ENCODE measurements around the gene UBTD1.
A peak's percentile ranks its signal among the peaks of the same experiment; 100 is the strongest.
"Not testable (repeated sequence)": the region's sequence is repeated elsewhere in the genome, so short reads cannot be mapped to it uniquely, and the experiment has no call there.

The UBTD1 gene

DNA sequence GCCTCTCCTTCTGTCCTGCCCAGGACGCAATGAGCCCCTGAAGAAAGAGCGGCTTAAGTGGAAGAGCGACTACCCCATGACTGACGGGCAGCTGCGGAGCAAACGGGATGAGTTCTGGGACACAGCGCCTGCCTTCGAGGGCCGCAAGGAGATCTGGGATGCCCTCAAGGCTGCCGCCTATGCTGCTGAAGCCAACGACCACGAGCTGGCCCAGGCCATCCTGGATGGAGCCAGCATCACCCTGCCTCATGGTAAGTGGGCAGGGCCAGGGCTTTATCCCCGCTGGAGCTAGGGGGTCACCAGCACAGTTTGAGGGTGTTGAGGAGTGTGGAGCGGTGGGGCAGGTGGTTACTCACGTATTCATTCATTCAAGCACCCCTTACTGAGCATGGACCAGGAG lies 69.2 kb downstream of the UBTD1 start:
- no peak for DNase-seq

DNA sequence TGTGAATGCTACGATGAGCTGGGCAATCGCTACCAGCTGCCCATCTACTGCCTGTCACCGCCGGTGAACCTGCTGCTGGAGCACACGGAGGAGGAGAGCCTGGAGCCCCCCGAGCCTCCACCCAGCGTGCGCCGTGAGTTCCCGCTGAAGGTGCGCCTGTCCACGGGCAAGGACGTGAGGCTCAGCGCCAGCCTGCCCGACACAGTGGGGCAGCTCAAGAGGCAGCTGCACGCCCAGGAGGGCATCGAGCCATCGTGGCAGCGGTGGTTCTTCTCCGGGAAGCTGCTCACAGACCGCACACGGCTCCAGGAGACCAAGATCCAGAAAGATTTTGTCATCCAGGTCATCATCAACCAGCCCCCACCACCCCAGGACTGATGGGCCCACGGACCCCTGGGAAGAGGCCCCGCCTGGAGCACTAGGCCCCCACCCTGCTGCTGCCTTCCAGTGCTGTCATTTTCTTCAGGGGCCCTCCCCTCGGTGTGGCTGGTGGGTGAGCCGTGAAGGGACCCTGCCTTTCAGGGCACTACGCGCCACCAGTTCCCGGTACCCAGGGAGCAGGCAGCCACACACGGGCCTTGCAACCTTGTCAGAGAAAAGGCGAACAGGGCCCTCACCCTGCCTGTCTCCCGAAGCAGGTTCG lies 71.5 kb downstream of the UBTD1 start:
- DNase-seq, result no peak

DNA sequence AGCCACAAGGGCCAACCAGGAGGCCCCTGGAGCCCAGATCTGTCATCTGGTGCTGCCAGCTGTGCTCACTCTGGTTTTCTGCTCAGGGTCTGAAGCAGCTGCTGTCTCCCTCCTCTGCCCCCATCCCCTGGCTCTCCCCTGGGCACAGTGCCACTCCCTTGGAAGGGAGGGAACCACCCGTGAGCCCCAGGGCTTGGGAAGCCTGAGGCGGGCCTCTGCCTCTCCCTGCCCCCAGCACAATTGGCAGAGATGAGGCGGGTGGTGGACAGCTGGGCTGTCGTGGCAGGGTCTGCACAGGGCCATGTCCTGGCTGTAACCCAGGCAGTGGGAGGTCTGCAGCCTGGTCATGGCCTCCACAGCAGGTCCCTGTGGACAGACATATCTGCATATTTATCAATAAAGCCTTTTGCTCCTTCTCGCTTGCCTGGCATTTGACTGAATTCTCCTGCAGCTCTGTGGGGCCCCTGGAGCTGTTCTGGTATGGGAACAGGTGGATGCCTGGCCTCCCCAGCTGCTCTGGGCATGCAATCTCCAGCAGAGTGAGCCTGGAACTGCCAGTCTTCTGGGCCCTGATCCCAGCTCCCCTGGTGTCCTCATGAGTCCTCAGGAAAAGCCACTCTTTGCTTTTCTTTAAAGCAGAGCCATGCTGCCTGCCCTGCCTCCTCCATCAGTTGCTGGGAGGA lies 72.2 kb downstream of the UBTD1 start:
- DNase-seq, result no peak

DNA sequence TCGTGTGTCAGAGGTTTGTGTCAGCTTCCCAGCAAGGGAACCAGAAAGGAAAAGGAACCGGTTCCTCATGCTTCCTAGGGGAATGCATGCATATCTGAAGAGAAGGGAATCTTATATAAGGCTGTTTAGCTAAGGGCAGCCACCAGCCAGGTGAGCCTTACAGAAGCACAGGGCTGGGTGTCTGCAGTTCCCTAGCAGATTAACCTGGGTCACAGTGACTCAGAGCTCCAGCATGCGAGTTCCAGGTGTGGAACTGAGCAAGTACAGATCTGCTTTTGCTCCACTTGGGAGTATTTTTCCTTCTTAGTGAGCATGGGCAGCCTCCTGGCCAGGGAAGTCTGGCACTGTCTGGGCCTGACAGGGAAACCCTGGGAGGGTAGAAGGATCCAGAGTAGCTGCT lies 72.9 kb downstream of the UBTD1 start:
- DNase-seq, result no peak

DNA sequence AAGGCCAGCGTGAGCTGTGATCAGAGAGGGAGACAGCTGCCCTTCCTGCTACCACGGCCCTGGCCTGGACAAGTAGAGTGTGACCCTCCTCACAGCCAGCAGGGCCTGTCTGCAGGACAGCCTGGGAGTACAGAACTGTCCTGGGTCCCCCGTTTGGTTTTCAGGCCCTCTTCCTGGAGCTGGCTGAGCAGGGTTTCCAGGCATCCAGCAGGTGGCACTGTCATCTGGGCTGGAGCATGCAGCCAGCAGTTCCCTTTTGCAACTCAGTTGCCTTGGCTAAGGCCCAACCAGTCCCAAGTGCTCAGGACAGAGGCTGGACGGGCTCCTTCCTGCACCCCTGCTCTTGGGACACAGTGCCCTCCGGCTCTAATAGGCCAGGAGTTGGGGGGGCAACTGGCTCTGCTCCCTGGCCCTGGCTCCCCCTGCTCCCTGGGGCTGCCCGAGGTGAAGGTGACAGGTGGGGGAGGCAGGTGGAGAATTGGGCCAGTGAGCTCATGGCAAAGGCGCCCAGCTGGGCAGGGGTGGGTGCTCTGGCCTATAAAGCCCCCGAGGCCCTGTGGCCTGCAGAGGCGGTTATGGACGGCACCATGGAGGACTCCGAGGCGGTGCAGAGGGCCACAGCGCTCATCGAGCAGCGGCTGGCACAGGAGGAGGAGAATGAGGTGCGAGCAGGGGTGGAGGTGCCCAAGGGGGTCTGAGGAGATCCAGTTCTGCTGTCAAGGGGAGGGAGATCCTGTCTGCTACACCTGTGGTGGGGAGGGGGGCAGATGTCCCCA lies 73.7 kb downstream of the UBTD1 start, which contains the start of gene ANKRD2:
Gene ANKRD2, plus strand, starts transcription at position 566 of the 776 bp plus-strand sequence. Its CDS starts 10 bp downstream, at position 576.
- DNase-seq, result peak in 3 of 4 experiments; percentile 13 to 27 (median 16)

DNA sequence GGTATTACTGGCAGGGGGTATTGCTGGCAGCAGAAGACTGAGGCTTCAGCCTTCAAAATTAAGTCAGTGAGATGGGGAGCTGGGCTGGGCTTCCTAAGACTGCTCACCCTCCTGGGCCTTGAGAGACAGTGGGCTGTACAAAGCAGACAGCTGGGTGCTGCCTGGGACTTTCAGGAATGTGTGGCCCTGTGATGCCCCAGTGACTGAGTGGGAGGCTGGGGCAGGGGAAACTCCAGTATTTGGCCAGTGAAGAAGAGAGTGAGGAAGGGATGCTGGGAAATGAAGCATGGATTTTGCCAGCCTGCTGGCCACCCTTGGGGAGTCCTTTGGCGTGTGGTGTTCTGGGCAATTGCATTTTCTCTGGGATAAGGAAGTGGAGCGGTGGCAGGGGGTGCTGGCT lies 74.3 kb downstream of the UBTD1 start:
- no peak for DNase-seq

DNA sequence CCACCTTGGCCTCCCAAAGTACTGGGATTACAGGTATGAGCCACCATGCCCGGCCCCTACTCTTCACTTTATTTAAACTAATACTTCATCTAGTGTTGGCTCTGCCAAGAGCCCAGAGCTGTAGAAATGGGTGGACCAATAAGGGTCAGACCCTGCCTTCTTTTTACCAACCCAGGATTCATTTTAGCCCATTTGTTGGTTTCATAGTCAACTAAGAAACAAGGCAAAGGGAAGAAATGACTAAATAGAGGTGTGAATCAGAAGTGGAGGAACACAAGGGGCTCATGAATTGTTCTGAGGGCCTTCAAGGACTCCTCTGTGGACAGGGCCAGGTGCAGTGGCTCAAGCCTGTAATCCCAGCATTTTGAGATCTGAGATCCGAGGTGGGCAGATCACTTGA lies 74.9 kb downstream of the UBTD1 start:
- DNase-seq, result no peak

DNA sequence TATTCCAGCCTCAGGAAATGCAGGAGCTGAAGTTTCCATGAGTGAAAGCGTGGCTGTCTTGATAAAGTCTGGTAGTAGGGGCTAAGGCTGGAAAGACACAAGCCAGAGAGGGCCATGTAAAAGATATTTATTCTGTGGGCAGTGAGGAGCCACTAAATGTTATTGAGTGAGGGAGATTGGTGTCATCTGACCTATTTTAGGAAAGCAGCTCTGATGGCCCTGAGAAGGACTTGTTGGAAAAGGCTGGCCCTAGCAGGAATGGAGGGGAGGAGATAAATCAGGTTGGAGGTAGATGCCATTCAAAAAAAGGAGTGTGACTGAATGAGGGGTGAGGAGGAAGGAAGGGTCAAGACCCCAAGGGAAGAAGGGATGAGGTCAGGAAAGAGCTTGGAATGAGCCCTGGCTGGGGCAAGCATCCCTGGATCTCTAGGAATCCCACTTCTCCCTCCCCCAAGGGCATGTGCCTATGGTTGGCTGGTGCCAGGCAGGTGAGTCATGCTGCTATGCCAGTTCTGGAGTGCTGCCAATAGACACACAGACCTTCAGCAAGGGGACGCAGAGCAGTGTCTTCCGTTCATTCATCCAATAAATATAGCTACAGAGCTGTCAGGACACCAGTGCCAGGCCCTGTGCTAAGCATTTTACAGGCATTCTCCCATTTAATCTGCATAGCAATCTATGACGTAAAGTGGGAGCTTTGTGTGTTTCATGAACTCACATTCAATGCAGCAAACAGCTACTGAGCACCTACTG lies 75.8 kb downstream of the UBTD1 start:
- DNase-seq, result no peak

DNA sequence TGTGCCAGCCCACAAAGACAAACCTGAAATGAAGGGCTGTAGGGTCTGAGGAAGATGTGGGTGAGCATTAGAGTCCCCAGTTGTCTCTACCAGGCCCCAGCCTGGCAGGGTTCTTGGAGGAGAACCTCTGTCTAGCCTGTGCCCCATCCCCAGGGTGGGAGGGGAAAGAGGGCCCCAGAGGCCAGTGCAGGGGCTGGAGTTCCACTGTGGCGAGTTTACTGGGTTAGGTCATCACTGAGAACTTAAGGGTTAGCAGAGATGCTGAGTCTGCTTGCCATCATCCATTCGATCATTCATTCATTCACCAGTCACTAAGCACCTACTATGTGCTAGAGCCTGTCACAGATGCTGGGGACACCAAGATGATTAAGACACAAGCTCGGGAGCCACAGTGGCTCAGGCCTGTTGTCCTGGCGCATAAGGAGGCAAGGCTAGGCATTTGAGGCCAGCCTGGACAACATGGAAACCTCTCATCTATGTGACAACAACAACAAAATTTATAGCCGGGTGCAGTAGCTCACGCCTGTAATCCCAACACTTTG lies 76.5 kb downstream of the UBTD1 start:
- DNase-seq, result no peak

DNA sequence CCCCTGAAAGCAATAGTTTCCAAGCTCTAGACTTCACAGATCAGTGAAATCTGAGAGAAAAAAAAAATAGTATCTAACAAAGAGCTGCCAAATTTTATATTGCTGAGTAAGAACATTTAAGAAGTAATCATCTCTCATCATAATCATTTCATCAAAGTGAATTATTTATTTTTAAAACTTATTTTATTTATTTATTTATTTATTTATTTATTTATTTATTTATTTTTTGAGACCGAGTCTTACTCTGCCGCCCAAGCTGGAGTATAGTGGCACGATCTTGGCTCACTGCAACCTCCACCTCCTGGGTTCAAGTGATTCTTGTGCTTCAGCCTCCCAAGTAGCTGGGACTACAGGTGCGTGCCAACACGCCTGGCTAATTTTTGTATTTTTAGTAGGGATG lies 77.8 kb downstream of the UBTD1 start:
- DNase-seq, result not testable (repeated sequence)

DNA sequence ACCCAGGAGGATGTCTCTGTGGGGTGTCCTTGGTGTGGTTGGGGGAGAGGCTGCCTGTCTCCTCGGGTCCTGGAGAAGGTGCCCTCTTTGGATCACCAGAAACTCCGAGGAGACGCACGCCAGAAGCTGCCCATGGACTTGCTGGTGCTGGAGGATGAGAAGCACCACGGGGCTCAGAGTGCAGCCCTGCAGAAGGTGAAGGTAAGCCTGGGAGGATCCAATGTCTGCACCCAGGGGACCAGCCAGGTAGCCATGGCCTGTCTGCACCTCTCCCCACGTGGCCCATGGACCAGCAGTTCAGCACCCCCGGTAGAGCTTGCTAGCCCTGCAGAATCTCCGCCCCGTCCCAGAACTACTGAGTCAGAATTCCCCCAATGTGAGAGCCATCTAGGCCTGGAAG lies 79.0 kb downstream of the UBTD1 start:
- no peak for DNase-seq

DNA sequence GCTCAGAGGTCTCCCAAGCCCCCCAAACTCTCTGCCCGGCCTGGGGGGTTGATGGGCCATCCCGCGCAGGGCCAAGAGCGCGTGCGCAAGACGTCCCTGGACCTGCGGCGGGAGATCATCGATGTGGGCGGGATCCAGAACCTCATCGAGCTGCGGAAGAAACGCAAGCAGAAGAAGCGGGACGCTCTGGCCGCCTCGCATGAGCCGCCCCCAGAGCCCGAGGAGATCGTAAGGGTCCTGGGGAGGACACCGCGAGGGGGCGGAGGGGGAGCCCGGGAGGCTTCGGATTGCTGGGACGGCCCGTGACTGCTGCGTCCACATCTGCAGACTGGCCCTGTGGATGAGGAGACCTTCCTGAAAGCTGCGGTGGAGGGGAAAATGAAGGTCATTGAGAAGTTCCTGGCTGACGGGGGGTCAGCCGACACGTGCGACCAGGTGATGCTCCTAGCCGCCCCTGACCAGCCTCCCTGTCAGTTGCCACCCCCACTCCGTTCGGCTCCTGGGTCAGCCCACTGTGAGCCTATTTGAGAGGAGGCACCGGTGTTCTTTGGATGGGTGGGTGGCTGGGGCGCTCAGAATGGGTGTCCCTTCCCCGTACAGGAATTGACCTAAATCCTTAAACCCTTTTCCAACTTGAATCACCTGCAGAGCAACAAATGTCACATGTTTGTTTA lies 79.6 kb downstream of the UBTD1 start:
- DNase-seq, result no peak

DNA sequence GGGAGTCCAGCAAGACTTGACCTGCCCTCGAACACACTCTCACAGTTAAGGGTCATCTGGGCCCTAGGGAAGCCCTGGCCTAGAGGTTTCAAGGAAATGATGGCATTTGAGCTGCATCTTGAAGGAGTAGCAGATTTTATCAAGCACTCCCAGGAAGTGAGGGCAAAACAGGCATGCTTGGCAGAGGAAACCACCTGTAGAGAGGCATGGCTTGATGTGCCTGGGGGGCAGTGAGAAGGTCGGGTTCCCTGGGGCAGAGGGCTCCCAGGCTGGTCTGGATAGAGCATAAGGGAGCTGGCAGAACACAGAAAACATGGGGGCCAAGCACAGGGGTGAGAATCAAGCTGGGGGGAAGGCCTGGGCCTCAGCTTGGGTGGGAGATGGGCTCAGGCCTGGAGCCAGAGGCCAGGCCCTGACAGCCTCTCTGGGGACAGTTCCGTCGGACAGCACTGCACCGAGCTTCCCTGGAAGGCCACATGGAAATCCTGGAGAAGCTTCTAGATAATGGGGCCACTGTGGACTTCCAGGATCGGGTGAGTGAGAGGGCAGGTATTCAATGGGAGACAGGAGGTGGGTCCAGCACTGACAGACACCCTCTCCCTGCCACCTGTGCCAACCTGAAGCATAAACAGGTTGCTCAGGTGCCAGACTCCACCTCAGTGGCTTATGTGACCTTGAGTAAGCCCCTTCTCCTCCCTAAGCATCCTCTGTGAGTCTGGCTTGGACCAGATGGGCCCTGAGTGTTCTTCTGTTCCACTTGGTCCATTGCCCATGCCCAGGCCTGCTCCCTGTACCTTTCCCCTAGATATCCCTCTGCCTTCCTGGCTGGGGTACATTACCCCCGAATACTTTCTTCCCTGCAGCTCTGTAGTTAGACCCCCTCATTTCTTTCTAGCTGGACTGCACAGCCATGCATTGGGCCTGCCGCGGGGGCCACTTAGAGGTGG lies 82.0 kb downstream of the UBTD1 start:
- DNase-seq, result no peak

DNA sequence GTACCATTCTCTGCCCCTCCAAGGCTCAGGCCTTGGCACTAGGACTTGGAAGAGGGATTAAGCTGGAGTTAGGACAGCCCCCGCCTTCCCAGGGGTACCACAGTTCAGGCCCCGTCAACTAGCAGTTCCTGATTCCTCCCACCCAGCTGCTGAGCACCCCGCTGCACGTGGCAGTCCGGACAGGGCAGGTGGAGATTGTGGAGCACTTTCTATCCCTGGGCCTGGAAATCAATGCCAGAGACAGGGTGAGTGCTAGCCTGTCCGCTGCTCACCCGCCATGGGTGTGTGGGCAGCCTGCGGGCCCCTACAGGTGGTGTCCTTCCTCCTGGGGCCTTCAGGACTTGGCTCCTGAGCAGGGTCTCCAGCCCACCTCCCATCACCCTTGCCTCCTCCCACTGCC lies 83.4 kb downstream of the UBTD1 start:
- no peak for DNase-seq

DNA sequence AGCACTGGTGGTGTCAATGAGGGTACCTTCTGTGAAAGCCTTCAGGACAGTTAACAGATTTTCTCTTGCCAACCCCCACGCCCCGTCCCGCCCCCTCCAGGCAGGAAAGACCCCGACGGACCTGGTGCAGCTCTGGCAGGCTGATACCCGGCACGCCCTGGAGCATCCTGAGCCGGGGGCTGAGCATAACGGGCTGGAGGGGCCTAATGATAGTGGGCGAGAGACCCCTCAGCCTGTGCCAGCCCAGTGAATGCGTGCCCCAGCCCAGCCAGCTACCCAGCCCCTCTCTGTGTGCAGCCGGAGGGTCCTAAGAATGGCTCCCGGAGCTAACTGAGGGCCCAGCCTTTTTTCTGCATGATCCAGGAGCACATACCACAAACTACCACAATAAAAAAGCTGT lies 84.8 kb downstream of the UBTD1 start:
- no peak for DNase-seq

DNA sequence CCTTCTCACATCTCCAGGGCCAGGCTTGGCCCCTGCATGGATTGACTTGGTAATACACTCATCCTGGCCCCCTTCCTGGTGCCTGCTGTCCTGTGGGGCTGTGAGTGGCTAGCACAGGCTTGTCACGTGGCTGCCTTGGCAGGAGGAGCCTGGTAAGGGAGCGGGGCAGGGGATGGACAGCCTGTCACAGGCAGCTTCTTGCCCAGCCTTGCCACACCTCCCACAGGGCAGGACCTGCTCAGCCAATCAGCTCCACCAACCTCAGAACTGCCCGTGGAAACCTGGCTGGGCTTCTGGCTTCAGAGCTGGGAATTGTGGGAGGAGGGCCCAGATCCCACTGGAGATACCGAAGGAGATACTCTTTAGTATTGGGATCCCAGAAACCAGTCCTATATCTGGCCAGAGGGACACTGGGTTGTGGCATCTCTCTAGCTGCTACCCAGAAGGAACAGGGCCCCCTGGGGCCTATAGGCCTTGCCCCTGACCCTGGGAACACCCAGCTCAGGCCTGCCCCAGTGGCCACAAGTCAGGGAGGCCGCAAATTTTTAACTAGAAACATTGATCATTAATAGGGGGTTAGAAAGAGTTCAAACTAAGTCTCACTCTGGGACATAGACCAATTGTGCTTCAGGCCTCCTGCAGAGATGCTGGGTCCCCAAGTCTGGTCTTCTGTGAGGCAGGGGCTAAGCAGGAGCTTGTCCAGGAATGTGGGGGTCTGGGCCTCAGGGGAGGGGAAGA lies 85.5 kb downstream of the UBTD1 start, which contains the start of gene HOGA1:
Gene HOGA1, plus strand, starts transcription at position 330 of the 738 bp plus-strand sequence. Its CDS starts 315 bp downstream, at position 645.
- DNase-seq, result no peak

DNA sequence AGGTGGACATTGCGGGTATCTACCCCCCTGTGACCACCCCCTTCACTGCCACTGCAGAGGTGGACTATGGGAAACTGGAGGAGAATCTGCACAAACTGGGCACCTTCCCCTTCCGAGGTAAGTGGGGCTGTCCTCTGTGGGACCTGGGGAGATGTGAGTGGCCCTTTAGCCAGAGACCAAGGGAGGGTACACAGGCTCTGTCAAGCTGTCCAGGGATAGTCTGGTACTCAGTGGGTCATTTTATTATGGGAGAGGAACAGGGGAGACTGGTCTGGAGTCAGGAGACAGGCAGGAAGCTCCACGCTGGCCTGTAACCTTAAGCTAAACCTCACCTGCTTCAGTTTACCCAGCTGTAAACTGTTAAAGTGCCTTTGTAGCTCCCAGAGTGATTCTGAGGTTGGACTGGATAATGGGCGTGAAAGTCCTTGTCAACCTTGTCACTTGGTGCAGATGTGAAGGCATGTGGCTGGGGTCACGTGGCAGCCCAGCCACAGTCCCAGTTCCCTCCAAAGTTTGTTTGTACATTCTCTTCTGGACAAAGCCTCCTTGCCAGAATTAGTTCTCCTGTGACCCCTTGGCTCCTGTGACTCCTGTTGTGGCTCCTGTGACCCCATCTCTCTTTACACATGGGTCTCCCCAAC lies 86.2 kb downstream of the UBTD1 start:
- no peak for DNase-seq

DNA sequence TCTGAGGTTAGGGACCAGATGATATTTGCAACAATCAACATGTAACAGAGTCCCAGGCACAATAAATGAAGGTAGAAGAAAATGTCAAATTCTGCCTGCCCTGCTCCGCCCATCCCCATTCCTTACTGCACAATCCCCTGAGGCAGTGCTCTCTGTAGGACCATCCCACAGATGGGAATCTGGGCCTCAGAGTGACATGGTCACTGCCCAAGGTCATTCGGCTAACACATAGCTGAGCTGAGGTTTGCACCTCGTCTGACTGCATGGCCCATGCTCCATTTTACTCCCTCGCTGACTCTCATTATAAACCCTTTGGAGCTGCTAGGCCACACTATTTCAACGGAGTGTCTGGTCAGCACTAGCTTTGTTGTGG lies 86.7 kb downstream of the UBTD1 start:
- DNase-seq, result no peak

DNA sequence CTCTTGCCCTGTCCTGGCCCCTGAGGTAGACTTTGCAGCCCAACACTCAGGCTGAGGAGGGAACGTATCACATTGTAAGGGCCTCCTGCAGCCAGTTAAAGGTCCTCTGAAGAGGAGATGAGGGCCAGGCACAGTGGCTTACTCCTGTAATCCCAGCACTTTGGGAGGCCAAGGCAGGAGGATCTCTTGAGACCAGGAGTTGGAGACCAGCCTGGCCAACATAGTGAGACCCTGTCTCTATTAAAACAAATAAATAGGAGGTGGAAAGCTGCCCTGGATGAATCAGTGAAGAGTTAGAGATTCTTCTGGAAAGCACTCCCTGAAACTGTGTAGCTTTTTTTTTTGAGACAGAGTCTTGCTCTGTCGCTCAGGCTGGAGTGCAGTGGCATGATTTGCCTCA lies 88.5 kb downstream of the UBTD1 start:
- no peak for DNase-seq

DNA sequence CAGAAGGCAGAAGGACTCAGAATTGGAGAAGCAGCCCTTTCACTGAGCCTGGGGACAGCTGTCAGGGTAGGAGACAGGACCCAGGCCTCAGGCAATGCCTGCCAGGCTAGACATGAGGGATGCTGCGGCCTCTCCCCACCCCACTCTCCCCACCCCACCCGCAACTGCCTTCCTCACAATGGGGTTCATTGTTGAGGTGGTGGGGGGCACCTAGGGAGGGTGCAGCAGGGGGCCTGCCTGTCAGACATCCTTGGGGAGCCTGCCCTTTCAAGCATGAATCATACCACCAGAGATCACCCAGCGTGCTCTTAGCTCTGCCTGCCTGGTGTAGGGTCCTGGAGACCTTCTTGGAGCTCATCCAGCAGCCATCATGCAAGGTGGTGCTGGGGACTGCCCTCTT lies 90.8 kb downstream of the UBTD1 start, which contains the start of gene C10orf62:
Gene C10orf62, plus strand, starts transcription at position 243 of the 400 bp plus-strand sequence. CDS start 177 bp downstream, outside the sequence.
- no peak for DNase-seq
